GM21529 (cell line): ENCODE data around the gene ELFN2.
"Not testable (repeated sequence)": the region's sequence is repeated elsewhere in the genome, so short reads cannot be mapped to it uniquely, and the experiment has no call there.

ENCODE experiments used
- ATAC-seq: cut with Tn5 transposase; IDR thresholded peaks from one replicate; pipeline ENCODE4 v1.9.1; 2021; ENCODE audit not compliant: unreplicated experiment

The ELFN2 gene

GRCh38 chr22:37411655-37412054 is 15.6 kb downstream of the ELFN2 start:
- no peak for ATAC-seq

DNA sequence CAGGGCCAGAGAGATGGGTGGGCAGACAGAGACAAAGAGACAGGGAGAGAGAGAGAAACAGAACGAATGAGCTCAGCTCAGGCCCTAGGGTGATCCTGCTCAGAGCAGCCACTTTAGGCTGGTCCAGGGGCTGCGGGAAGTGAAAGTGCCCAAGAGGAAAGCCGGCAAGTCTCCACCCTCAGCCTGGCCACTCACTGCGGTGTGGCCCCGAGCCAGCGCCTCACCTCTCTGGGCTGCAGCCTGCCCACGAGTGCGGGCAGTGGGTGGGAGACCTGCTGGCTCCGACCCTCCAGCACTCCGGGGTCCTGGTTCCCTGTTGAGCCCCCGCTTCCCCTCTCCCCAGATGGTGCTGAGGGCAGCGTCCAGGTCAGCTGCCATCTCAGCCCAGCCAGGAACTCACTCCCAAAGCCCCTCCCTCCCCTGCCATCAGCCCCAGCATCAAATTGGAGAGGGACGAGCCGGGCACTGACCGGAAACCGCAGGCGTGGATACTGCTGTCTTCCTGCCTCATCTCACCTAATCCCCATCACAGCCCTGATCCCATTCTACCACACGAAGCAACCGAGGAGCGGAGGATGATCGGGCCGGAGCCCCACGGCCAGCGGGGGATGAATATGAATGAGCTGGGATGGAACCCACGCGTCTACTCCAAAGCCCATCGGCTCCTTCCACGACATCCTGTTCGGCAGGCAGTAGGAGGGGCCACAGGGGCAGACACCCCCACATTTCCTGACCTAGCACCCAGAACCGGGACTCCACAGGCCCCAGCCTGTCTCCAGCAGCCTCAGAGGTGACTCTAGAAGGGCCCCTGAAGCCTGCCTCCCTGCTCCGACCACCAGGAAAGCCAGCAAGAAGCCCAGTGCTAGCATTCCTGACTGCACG is 16.9 kb downstream of the ELFN2 start:
- ATAC-seq: no peak

- no peak for ATAC-seq
Observed at GRCh38 chr22:37409459-37410050, 17.7 kb downstream of the ELFN2 start.

DNA sequence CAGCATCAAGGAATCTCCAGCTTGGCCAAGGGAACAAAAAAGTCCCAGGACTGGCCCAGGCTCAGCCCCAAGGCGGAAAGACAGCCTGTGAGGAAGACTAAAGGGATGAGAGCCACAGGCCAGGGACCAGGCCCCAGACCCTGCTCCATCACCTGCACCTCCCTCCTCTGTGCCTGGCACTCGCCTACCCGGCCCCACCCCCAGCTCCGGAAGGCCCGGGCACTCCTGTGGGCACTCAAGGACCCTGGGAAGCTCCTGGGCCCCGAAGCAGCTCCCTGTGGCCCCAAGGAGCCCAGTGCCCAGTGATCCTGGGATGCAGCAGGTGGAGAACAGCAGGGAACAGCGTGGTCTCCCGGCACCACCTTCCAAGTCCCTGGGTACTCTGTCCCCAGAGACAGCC is 18.2 kb downstream of the ELFN2 start:
- no peak for ATAC-seq

GRCh38 chr22:37407856-37408255 is 19.4 kb downstream of the ELFN2 start:
- no peak for ATAC-seq

- no peak for ATAC-seq
Observed at GRCh38 chr22:37406441-37407235, 20.6 kb downstream of the ELFN2 start.

DNA sequence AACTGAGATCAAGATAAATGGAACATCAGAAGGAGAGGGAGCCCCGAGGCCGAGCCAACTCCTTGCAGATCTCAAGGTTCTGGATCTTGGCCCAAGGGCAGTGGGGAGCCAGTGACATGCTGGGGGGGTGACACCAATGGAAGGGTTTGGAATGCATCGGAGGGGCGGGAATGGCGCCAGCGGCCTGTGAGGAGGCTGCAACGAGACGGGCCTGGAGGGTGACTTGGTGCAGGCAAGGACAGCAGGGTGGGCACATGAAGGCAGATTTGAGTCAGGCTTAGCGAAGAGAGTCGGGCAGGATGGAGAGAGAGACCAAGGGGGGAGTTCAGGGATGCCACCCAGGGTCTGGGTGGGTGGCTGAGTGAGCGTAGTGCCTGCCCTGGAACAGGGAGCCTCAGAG is 23.2 kb downstream of the ELFN2 start:
- ATAC-seq: no peak

GRCh38 chr22:37403267-37403960 is 23.9 kb downstream of the ELFN2 start:
- no peak for ATAC-seq

GRCh38 chr22:37402184-37402506 is 25.1 kb downstream of the ELFN2 start:
- no peak for ATAC-seq

GRCh38 chr22:37401401-37402183 is 25.7 kb downstream of the ELFN2 start:
- no peak for ATAC-seq

GRCh38 chr22:37400719-37401118 is 26.6 kb downstream of the ELFN2 start:
- no peak for ATAC-seq

GRCh38 chr22:37399457-37399856 is 27.8 kb downstream of the ELFN2 start:
- ATAC-seq: not testable (repeated sequence)

GRCh38 chr22:37397226-37397625 is 30.1 kb downstream of the ELFN2 start:
- no peak for ATAC-seq

GRCh38 chr22:37396488-37397084 is 30.7 kb downstream of the ELFN2 start:
- ATAC-seq: no peak

- ATAC-seq: no peak
Observed at GRCh38 chr22:37394341-37394740, 32.9 kb downstream of the ELFN2 start.

GRCh38 chr22:37393746-37394145 is 33.5 kb downstream of the ELFN2 start:
- ATAC-seq: no peak

DNA sequence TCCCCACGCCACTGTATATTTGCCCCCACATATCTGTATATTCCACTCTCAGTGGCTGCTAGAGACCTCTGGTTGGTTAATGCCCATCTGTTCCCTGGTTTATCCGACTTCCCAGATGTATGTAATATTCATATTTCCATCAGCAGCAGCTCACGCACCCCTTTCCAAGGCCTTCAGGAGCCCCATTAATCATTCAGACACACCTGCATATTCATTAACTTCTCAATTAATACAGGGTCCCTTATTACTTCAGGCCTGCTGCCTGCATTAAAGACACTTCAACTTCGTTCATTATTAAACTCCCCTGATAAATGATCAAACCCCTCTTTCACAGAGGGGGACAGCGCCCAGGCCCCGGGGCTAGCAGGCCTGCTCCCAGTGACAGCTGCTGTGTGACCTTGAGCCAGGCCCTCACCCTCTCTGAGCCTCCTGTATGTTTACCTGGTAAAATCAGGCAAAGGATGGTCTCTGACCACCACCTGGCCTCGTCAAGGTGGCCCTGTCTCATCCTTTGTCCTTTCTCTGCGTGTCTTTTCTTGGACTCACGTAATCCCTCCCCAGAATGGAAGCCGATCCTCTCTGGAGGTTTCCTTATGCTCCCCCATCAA is 34.5 kb downstream of the ELFN2 start:
- no peak for ATAC-seq

DNA sequence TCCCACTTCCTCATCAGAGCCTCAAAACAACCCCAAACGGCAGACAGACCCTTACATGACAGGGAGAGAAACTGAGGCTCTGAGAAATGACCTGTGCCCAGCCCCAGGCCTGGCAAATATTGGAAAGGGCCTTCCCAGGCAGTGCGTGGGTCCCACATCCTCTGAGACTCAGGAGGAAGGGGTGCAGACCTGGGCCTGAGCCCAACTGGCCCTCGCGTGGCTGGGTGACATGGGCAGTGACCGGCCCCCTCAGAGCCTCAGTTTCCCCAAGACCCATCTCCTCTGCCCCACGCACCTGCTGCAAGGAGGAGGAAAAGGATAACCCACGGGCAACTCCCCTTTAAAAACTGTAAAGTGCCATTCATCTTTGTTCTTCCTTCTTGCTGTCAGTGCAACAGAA is 35.6 kb downstream of the ELFN2 start:
- ATAC-seq: no peak

DNA sequence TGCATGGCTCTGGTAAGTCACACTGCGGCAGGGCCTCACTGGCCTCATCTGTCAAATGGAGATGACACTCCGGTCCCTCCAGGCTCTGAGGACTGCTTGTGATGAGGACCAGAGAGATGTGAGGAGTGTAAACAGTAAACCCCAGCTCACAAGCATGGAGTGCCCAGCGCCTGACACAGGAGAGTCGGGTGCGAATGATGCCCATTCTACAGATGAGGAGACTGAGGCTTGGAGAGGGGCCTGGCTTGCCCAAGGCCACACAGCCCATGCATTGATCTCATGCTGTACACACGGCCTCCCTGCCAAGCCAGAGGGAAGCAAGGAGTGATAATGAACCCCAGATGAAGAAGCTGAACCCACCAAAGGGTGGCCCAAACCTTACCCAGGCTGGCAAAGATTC is 37.2 kb downstream of the ELFN2 start:
- ATAC-seq: no peak

- no peak for ATAC-seq
Observed at GRCh38 chr22:37388538-37388937, 38.7 kb downstream of the ELFN2 start.
